ENCODE measurements around the gene PPP1R9A.

The PPP1R9A gene

GRCh38 chr7:95318501-95319100 is 411.2 kb downstream of the PPP1R9A start:
- no peak for DNase-seq (ENCODE audit: low read depth in 2 of 2)

GRCh38 chr7:95319570-95319969 is 412.2 kb downstream of the PPP1R9A start:
- DNase-seq (ENCODE audit: low read depth in 2 of 2), result no peak

- DNase-seq (ENCODE audit: low read depth in 2 of 2), result no peak
These were observed 413.3 kb downstream of the PPP1R9A start for GRCh38 chr7:95320651-95321050.

GRCh38 chr7:95321720-95322119 is 414.3 kb downstream of the PPP1R9A start:
- DNase-seq (ENCODE audit: low read depth in 2 of 2), result no peak

GRCh38 chr7:95322396-95322795 is 415.0 kb downstream of the PPP1R9A start:
- DNase-seq (ENCODE audit: low read depth in 2 of 2), result no peak

GRCh38 chr7:95322854-95323253 is 415.5 kb downstream of the PPP1R9A start:
- no peak for DNase-seq (ENCODE audit: low read depth in 2 of 2)

GRCh38 chr7:95323410-95324129 is 416.2 kb downstream of the PPP1R9A start:
- DNase-seq (ENCODE audit: low read depth in 2 of 2), result no peak

GRCh38 chr7:95324431-95324830 is 417.0 kb downstream of the PPP1R9A start, which contains the start of gene PON1:
TSS of gene PON1 (minus strand) at chr7:95324532. CDS start at chr7:95324475, 57 bp downstream.
- no peak for DNase-seq (ENCODE audit: low read depth in 2 of 2)

GRCh38 chr7:95327356-95327755 is 420.0 kb downstream of the PPP1R9A start:
- DNase-seq (ENCODE audit: low read depth in 2 of 2), result no peak

- DNase-seq (ENCODE audit: low read depth in 2 of 2), result no peak
These were observed 423.0 kb downstream of the PPP1R9A start for GRCh38 chr7:95330204-95330960.

GRCh38 chr7:95330961-95331337 is 423.6 kb downstream of the PPP1R9A start:
- DNase-seq (ENCODE audit: low read depth in 2 of 2), result no peak

- no peak for DNase-seq (ENCODE audit: low read depth in 2 of 2)
These were observed 427.1 kb downstream of the PPP1R9A start for GRCh38 chr7:95334447-95334846.

GRCh38 chr7:95335093-95335492 is 427.7 kb downstream of the PPP1R9A start:
- DNase-seq (ENCODE audit: low read depth in 2 of 2), result no peak

- DNase-seq (ENCODE audit: low read depth in 2 of 2), result no peak
These were observed 431.4 kb downstream of the PPP1R9A start for GRCh38 chr7:95338832-95339231.

- no peak for DNase-seq (ENCODE audit: low read depth in 2 of 2)
These were observed 433.1 kb downstream of the PPP1R9A start for GRCh38 chr7:95340491-95340890.

- DNase-seq (ENCODE audit: low read depth in 2 of 2), result no peak
These were observed 434.6 kb downstream of the PPP1R9A start for GRCh38 chr7:95342029-95342428.

GRCh38 chr7:95342642-95343307 is 435.4 kb downstream of the PPP1R9A start:
- no peak for DNase-seq (ENCODE audit: low read depth in 2 of 2)
